HUES64 (cell line): ENCODE results near the gene ERAS.
"Not testable (repeated sequence)": the region's sequence is repeated elsewhere in the genome, so short reads cannot be mapped to it uniquely, and the experiment has no call there.

Experiments
- H3K27ac ChIP-seq: 2 replicates; pipeline ENCODE4 v1.7.0; 2013; ENCODE audit warnings: low read depth, low read length, inconsistent platforms
- H3K27me3 ChIP-seq: 2 replicates; pipeline ENCODE4 v1.6.1; 2013; ENCODE audit warnings: mild to moderate bottlenecking, low read length; ENCODE audit not compliant: insufficient read depth
- H3K36me3 ChIP-seq: 2 replicates; pipeline ENCODE4 v1.6.1; 2013; ENCODE audit warnings: mild to moderate bottlenecking, low read length; ENCODE audit not compliant: insufficient read depth
- H3K4me1 ChIP-seq: 2 replicates; pipeline ENCODE4 v1.6.1; 2013; ENCODE audit warnings: mild to moderate bottlenecking, low read length, moderate library complexity; ENCODE audit not compliant: insufficient read depth
- H3K4me3 ChIP-seq: 2 replicates; pipeline ENCODE4 v1.5.1; 2013; ENCODE audit warnings: mild to moderate bottlenecking, low read length, moderate library complexity
- H3K9ac ChIP-seq: 2 replicates; pipeline ENCODE4 v1.6.1; 2013; ENCODE audit warnings: mild to moderate bottlenecking, low read depth, low read length
- H3K9me3 ChIP-seq: 2 replicates; pipeline ENCODE4 v1.6.1; 2013; ENCODE audit warnings: low read depth, low read length; ENCODE audit not compliant: insufficient read depth
- WGBS: fragments of 150-250, 120-280 bp; methylation state at CpG from one replicate; pipeline ENCODE4 v1.1.7; 2013; ENCODE audit warnings: missing lambda C conversion rate; 5-methylcytosine and 5-hydroxymethylcytosine counted together

The ERAS gene

DNA sequence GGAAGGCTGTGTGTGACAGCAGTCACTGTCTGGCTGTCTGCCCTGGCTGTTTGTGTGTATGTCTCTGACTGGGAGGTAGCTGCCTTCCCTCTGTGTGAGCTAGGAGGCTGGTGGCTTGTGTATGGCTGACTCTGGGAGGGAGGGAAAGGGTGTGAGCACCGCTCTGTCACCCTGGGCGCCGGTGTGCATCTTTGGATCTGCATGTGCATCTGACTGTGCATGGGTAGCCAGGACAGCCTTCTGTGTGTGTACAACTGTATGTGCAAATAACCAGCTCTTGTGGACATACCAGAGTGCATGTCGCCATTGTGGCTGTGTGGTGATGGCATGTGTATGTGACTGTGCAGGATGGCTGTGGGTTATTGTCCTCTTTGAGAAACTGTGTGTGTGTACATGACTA is 7.4 kb upstream of the ERAS start:
- WGBS: 97% methylated on average over 4 of the region's 4 CpGs
- Histone ChIP-seq H3K9ac (no peak overlapping the region), H3K27ac (no peak overlapping the region), H3K36me3 (peaks cover 31% of the 10 kb centered on the region), H3K4me3 (no peak overlapping the region), H3K4me1 (no peaks in the 10 kb centered on the region), H3K27me3 (no peaks in the 10 kb centered on the region), H3K9me3 (no peaks in the 10 kb centered on the region)

DNA sequence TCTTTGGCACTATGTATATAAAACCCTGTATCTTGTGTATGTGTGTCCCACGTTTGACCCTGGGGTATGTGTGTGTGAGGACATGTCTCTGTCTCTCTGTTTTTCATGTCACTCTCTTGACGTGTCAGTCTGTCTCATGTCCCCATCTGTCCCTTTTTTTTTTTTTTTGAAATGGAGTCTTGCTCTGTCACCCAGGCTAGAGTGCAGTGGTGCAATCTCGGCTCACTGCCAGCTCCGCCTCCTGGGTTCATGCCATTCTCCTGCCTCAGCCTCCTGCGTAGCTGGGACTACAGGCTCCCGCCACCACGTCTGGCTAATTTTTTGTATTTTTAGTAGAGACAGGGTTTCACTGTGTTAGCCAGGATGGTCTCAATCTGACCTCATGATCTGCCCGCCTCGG is 6.9 kb upstream of the ERAS start:
- not testable (repeated sequence) for H3K4me3 ChIP-seq, H3K4me1 ChIP-seq, H3K9me3 ChIP-seq, H3K27ac ChIP-seq, H3K27me3 ChIP-seq, H3K9ac ChIP-seq
- 97% methylated on average over 8 of the region's 9 CpGs for WGBS
- peaks cover 37% of the 10 kb centered on the region for H3K36me3 ChIP-seq

DNA sequence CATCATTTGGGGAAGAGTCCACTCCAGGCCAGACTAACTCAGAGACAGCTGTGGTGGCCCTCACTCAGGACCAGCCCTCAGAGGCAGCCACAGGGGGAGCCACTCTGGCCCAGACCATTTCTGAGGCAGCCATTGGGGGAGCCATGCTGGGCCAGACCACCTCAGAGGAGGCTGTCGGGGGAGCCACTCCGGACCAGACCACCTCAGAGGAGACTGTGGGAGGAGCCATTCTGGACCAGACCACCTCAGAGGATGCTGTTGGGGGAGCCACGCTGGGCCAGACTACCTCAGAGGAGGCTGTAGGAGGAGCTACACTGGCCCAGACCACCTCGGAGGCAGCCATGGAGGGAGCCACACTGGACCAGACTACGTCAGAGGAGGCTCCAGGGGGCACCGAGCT is 3.3 kb upstream of the ERAS start:
- H3K4me3 ChIP-seq: no peak overlapping the region
- H3K36me3 ChIP-seq: peaks cover 31% of the 10 kb centered on the region
- WGBS: 91% methylated on average over 6 of the region's 6 CpGs
- H3K4me1 ChIP-seq: no peaks in the 10 kb centered on the region
- no peak overlapping the region for H3K27ac ChIP-seq
- no peaks in the 10 kb centered on the region; the same call in 1 of the 2 replicates for H3K27me3 ChIP-seq
- H3K9ac ChIP-seq: no peak overlapping the region
- H3K9me3 ChIP-seq: no peaks in the 10 kb centered on the region

DNA sequence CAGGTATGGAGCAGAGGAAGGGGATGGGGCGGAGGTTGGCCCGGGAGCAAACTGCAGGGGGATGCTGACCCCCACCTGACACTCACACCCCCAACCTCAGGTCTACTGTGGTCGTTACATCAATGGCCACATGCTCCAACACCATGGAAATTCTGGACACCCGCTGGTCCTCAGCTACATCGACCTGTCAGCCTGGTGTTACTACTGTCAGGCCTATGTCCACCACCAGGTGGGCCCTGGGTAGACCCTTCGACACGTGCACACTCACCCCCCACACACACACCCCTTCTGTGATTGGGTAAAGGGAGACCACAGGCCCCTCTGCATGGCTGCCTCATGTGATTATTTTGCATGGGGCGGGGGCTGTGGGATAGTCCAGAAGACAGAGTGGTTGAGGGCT is 2.2 kb upstream of the ERAS start:
- Histone ChIP-seq H3K4me1 (no peaks in the 10 kb centered on the region), H3K36me3 (peaks cover 31% of the 10 kb centered on the region), H3K27ac (no peak overlapping the region), H3K9ac (no peak overlapping the region), H3K4me3 (no peak overlapping the region), H3K27me3 (no peaks in the 10 kb centered on the region; the same call in 1 of the 2 replicates), H3K9me3 (no peaks in the 10 kb centered on the region)
- 92% methylated on average over 5 of the region's 8 CpGs for WGBS

DNA sequence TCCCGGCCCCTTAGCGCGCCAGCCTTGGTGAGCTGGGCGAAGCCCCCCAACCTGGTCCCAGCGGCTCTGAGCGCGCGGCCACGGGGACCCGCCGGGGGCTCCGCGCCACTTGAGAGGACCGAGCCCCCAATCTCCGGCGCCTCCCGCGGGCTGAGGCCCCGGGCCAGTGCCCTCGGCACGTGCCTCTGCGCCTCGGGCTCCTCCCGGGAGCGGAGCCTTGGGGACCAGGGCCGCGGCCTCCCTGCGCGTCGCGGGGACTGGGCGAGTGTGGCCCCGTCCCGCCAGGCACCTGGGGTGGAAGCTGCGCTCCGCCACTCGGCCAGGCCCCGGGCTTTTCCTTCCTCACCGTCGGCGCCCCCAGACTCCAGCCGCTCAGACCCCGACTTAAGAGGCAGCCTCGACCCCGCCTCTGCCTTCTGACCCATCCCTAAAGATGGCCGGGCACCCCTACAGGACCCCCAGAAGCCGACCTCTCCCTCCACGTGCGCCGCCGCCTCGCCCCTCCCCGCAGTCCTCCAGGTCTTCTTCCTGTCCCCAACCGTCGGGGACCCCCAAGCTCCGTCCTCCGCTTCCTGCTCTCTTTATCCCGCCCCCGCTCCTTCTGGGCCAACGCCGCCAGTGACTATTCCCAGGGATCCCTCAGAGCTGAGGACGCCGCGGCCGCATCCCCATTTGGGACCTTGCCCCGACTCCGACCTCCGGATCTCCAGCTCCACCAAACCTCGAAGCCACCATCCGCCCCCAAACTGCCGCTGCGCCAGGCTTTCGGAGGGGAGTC is 752 bp downstream of the ERAS start:
- peaks cover 21% of the 10 kb centered on the region for H3K36me3 ChIP-seq
- no peak overlapping the region for H3K9ac ChIP-seq
- peaks cover 28% of the 10 kb centered on the region for H3K27me3 ChIP-seq
- no peaks in the 10 kb centered on the region for H3K4me1 ChIP-seq
- H3K4me3 ChIP-seq: peak overlapping the region; percentile 12
- WGBS: 73% methylated on average over 73 of the region's 73 CpGs
- no peak overlapping the region for H3K27ac ChIP-seq
- H3K9me3 ChIP-seq: no peaks in the 10 kb centered on the region

DNA sequence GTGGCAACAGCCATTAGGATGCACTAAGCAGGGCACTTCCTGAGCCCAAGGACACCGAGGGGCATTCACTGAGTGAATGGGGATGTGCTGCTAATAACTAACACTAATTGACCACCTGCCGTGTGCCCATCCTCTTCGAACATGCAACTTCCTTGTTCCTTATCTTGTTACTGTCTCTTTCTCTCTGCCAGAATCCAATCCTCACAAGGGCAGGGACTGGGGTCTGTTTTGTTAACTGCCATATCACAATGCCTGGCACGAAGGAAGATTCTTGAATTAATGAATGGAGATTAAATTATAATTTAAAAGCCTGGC is 1.3 kb downstream of the ERAS start:
- WGBS: 37% methylated on average over 3 of the region's 4 CpGs
- H3K4me1 ChIP-seq: no peaks in the 10 kb centered on the region

DNA sequence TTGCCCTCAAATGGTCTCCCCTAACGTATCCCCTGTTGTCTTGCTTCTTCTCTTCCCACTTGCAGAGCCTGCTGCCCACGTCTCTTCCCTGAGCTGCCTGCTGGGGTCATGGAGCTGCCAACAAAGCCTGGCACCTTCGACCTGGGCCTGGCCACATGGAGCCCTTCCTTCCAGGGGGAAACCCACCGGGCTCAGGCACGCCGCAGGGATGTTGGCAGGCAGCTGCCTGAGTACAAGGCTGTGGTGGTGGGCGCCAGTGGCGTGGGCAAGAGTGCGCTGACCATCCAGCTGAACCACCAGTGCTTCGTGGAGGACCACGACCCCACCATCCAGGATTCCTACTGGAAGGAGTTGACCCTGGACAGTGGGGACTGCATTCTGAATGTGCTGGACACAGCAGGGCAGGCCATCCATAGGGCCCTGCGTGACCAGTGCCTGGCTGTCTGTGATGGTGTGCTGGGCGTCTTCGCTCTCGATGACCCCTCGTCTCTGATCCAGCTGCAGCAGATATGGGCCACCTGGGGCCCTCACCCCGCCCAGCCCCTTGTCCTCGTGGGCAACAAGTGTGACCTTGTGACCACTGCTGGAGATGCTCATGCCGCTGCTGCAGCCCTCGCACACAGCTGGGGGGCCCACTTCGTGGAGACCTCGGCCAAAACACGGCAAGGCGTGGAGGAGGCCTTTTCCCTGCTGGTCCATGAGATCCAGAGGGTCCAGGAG is 2.9 kb downstream of the ERAS start:
- Histone ChIP-seq H3K27me3 (peaks cover 49% of the 10 kb centered on the region), H3K9ac (no peak overlapping the region), H3K27ac (no peak overlapping the region), H3K4me3 (no peak overlapping the region), H3K4me1 (no peaks in the 10 kb centered on the region), H3K36me3 (peaks cover 5% of the 10 kb centered on the region), H3K9me3 (no peaks in the 10 kb centered on the region)
- 94% methylated on average over 24 of the region's 24 CpGs for WGBS

More for the DNA sequence above, 1.3 kb downstream of the ERAS start:
- peaks cover 17% of the 10 kb centered on the region for H3K36me3 ChIP-seq
- H3K27ac ChIP-seq: no peak overlapping the region
- peak overlapping the region; percentile 12; the same call in 1 of the 2 replicates for H3K4me3 ChIP-seq
- H3K27me3 ChIP-seq: peaks cover 33% of the 10 kb centered on the region
- H3K9me3 ChIP-seq: no peaks in the 10 kb centered on the region
- H3K9ac ChIP-seq: no peak overlapping the region

DNA sequence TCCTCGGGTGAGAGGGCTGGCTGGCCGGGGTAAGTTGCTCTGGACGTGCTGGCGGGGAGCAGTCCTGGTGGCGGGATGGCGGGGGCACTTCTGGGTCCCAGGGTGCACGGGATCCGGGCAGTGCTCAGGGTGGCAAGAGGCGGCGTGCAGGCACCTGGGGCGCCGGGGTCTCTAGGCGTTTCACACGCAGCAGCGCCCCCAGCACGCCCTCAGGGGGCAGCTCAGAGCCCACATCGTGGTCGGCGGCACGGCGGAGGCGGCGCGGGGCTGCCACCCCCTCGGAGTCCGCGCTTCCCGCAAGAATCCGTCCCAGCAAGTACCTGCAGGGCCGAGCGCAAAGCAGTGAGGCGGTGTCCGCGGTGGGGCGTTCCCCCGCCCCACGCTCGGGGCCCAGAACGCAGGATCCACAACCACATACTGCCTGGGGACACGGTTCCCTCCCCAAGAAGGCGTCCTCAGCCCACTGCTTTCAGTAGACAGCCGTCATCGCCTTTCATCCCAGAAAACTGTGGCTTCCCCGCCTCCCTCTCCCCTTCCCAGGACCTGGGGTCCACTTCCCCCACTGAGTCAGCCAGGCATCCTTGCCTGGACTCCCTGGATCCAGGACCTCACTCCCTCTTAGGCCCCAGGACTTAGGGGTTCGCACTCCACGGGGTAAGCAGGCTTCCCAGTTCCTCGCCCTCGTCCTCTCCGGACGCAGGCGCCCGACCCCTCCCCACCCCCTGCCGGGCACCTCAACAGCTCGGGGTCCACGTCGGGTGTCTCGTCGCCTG is 5.0 kb downstream of the ERAS start:
- Histone ChIP-seq H3K4me3 (peak overlapping the region; percentile 54), H3K9ac (no peak overlapping the region; the same call in 1 of the 2 replicates)

DNA sequence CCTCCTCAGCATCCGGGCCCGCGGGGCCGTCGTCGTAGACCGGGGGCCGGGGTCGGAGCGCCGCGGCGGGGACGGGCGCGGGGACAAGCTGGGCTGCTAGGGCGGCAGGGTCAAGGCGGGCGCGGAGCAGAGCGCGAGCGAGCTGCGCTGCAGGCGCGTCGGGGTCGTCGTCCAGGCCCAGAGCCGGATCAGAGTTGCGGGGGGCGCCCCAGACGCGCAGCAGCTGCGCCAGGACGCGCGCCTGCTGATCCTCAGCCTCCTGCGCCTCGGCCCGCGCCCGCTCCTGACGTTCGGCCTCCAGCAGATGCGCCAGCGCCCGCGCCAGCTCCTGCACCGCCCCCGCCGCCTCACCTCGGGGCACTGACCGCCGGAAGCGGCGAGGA is 5.6 kb downstream of the ERAS start:
- no peak overlapping the region for H3K27ac ChIP-seq
- 1% methylated on average over 57 of the region's 57 CpGs for WGBS
- peak overlapping the region; percentile 54 for H3K4me3 ChIP-seq
- no peaks in the 10 kb centered on the region for H3K4me1 ChIP-seq
- H3K9me3 ChIP-seq: no peaks in the 10 kb centered on the region
- H3K27me3 ChIP-seq: peaks cover 75% of the 10 kb centered on the region
- H3K36me3 ChIP-seq: no peaks in the 10 kb centered on the region
- no peak overlapping the region for H3K9ac ChIP-seq

More for the DNA sequence above, 5.0 kb downstream of the ERAS start:
- no peaks in the 10 kb centered on the region for H3K4me1 ChIP-seq
- no peaks in the 10 kb centered on the region for H3K36me3 ChIP-seq
- WGBS: 7% methylated on average over 58 of the region's 58 CpGs
- H3K27ac ChIP-seq: no peak overlapping the region
- no peaks in the 10 kb centered on the region for H3K9me3 ChIP-seq
- H3K27me3 ChIP-seq: peaks cover 69% of the 10 kb centered on the region

DNA sequence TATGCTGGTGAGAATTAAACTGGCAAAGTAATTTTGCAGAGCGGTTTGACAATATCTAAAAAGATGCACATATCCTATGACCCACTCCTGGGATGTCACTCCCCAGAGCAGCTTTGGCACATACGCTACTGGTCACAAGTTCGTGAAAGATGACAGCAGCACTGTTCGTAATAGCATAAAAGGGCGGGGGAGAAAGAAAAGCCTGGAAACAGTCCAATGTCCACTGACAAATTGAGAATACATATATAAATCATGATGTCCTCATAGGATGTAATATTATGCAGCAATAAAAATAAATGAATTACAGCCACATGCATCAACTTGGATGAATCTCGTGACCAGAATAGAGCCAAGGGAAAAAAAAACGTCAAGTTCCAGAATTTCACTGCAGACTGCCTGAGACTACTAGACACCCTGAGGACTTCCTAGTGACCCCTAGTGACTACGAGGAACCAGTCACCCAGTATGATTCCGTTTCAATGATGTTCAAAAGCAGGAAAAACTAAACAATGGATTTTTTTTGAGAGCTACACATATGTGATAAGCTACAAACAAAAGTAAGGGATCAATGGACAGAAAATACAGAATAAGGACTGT is 7.3 kb downstream of the ERAS start:
- H3K9ac ChIP-seq: no peak overlapping the region
- no peaks in the 10 kb centered on the region for H3K4me1 ChIP-seq
- WGBS: 58% methylated on average over 8 of the region's 9 CpGs
- H3K27ac ChIP-seq: no peak overlapping the region
- no peak overlapping the region for H3K4me3 ChIP-seq
- H3K36me3 ChIP-seq: no peaks in the 10 kb centered on the region
- peaks cover 75% of the 10 kb centered on the region for H3K27me3 ChIP-seq
- no peaks in the 10 kb centered on the region for H3K9me3 ChIP-seq

DNA sequence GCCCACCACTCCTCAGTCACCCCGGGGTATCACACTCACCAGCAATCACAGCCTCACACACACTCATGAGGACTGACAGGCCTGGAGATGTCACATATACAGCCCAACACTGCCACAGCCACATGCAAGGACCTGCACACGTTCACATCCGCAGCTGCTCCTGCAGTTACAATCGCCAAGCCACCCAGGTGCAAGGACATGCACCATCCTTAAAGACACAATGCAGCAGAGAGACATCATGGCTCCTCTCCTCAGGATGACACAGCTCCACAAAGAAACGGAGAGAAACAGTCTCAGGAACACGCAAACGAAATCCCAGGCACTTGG is 8.0 kb downstream of the ERAS start:
- 11% methylated on average over 7 of the region's 7 CpGs for WGBS

More for the DNA sequence above, 8.0 kb downstream of the ERAS start:
- no peak overlapping the region for H3K9ac ChIP-seq
- no peaks in the 10 kb centered on the region for H3K36me3 ChIP-seq
- H3K27me3 ChIP-seq: peaks cover 73% of the 10 kb centered on the region
- H3K9me3 ChIP-seq: no peaks in the 10 kb centered on the region
- H3K27ac ChIP-seq: no peak overlapping the region
- H3K4me1 ChIP-seq: no peaks in the 10 kb centered on the region
- H3K4me3 ChIP-seq: peak overlapping the region; percentile 41
